HEK293T (cell line): ENCODE results near the gene OR4D11.
"Not testable (repeated sequence)": the region's sequence is repeated elsewhere in the genome, so short reads cannot be mapped to it uniquely, and the experiment has no call there.

Experiments
- CTCF ChIA-PET: fragments of 350-600 bp; formaldehyde crosslinking; extraction: SDS; loops from one replicate; lab custom pipeline; 2021; ENCODE audit warnings: antibody characterized with exemption, inconsistent platforms; lab: Yijun Ruan, JAX
- POLR2A ChIA-PET: fragments of 350-600 bp; formaldehyde crosslinking; extraction: SDS; loops from one replicate; lab custom pipeline; 2020; ENCODE audit warnings: antibody characterized with exemption, inconsistent platforms; lab: Yijun Ruan, JAX
- DNase-seq: peaks from one replicate; pipeline ENCODE4 v3.0.0; 2012; ENCODE audit warnings: mixed read lengths; ENCODE audit errors: extremely low spot score
- ARNT ChIP-seq: fragments of 450-650 bp; IDR thresholded peaks from 2 replicates; pipeline ENCODE4 v1.6.1; 2017; ENCODE audit warnings: mild to moderate bottlenecking
- BHLHE40 ChIP-seq: fragments of 450-650 bp; IDR thresholded peaks from 2 replicates; pipeline ENCODE4 v1.6.1; 2016; ENCODE audit warnings: mild to moderate bottlenecking, moderate library complexity, borderline replicate concordance
- CTBP1 ChIP-seq: fragments of 450-650 bp; IDR thresholded peaks from 2 replicates; pipeline ENCODE4 v1.6.1; 2016; ENCODE audit warnings: borderline replicate concordance
- ELF4 ChIP-seq: fragments of 450-650 bp; IDR thresholded peaks from 2 replicates; pipeline ENCODE4 v1.6.1; 2017; ENCODE audit warnings: antibody characterized with exemption
- FOXA1 ChIP-seq: fragments of 450-650 bp; IDR thresholded peaks from 2 replicates; pipeline ENCODE4 v1.6.1; 2016; ENCODE audit warnings: mild to moderate bottlenecking
- FOXK2 ChIP-seq: fragments of 450-650 bp; IDR thresholded peaks from 2 replicates; pipeline ENCODE4 v1.6.1; 2016; ENCODE audit warnings: mild to moderate bottlenecking
- FOXM1 ChIP-seq: fragments of 450-650 bp; IDR thresholded peaks from 2 replicates; pipeline ENCODE4 v1.6.1; 2017; ENCODE audit warnings: mild to moderate bottlenecking, borderline replicate concordance
- HDGF ChIP-seq: fragments of 450-650 bp; IDR thresholded peaks from 2 replicates; pipeline ENCODE4 v1.6.1; 2017; ENCODE audit warnings: antibody characterized with exemption, borderline replicate concordance
- L3MBTL2 ChIP-seq: fragments of 450-650 bp; conservative IDR thresholded peaks from 2 replicates; pipeline ENCODE4 v1.6.1; 2016; ENCODE audit warnings: mild to moderate bottlenecking
- LEF1 ChIP-seq: fragments of 450-650 bp; IDR thresholded peaks from 2 replicates; pipeline ENCODE4 v1.6.1; 2017; ENCODE audit warnings: mild to moderate bottlenecking, borderline replicate concordance
- NFRKB ChIP-seq: fragments of 450-650 bp; IDR thresholded peaks from 2 replicates; pipeline ENCODE4 v1.6.1; 2016; ENCODE audit warnings: mild to moderate bottlenecking, moderate library complexity
- PKNOX1 ChIP-seq: fragments of 450-650 bp; IDR thresholded peaks from 2 replicates; pipeline ENCODE4 v1.6.1; 2016
- SP1 ChIP-seq: fragments of 450-650 bp; IDR thresholded peaks from 2 replicates; pipeline ENCODE4 v1.6.1; 2017
- SUZ12 ChIP-seq: fragments of 450-650 bp; IDR thresholded peaks from 2 replicates; pipeline ENCODE4 v1.6.1; 2016; ENCODE audit warnings: mild to moderate bottlenecking
- TARDBP ChIP-seq: fragments of 450-650 bp; IDR thresholded peaks from 2 replicates; pipeline ENCODE4 v1.6.1; 2016
- ZNF384 ChIP-seq: fragments of 450-650 bp; IDR thresholded peaks from 2 replicates; pipeline ENCODE4 v1.6.1; 2016

The OR4D11 gene

GRCh38 chr11:59532620-59533019 is 29.2 kb downstream of the OR4D11 start:
- DNase-seq, result no peak
- TF ChIP-seq LEF1 (no peak), BHLHE40 (no peak), FOXK2 (no peak)
- ChIA-PET POLR2A (no interaction called here), CTCF (no interaction called here)

GRCh38 chr11:59534676-59535075 is 31.3 kb downstream of the OR4D11 start:
- ChIA-PET POLR2A (no interaction called here), CTCF (no interaction called here)
- TF ChIP-seq ELF4 (no peak), TARDBP (no peak), HDGF (no peak), L3MBTL2 (no peak), FOXK2 (no peak), BHLHE40 (no peak), LEF1 (no peak), FOXA1 (no peak), ZNF384 (no peak), SUZ12 (no peak), NFRKB (no peak)
- no peak for DNase-seq

GRCh38 chr11:59542142-59542810 is 38.9 kb downstream of the OR4D11 start:
- no peak for TF ChIP-seq TARDBP
- no peak for TF ChIP-seq BHLHE40
- TF ChIP-seq HDGF, result no peak
- no peak for TF ChIP-seq ZNF384
- no peak for TF ChIP-seq NFRKB
- TF ChIP-seq FOXA1, result no peak
- TF ChIP-seq LEF1, result no peak
- no peak for TF ChIP-seq FOXM1
- no peak for TF ChIP-seq FOXK2
- no peak for TF ChIP-seq ARNT
- TF ChIP-seq SP1, result no peak
- no peak for TF ChIP-seq ELF4
- TF ChIP-seq PKNOX1, result no peak
- ChIA-PET CTCF (no interaction called here), POLR2A (no interaction called here)
- no peak for DNase-seq

- CTCF ChIA-PET, DNase-seq, POLR2A ChIA-PET: not testable (repeated sequence)
Measured at GRCh38 chr11:59543713-59544112, 40.3 kb downstream of the OR4D11 start.

GRCh38 chr11:59544869-59545178 is 41.4 kb downstream of the OR4D11 start:
- TF ChIP-seq BHLHE40 (no peak), SUZ12 (no peak), FOXA1 (no peak), ZNF384 (no peak), FOXK2 (no peak), TARDBP (no peak), HDGF (no peak), NFRKB (no peak), L3MBTL2 (no peak), CTBP1 (no peak)
- ChIA-PET POLR2A (no interaction called here), CTCF (no interaction called here)
- DNase-seq, result no peak

GRCh38 chr11:59545179-59546020 is 42.0 kb downstream of the OR4D11 start:
- ChIA-PET CTCF (no interaction called here), POLR2A (no interaction called here)
- no peak for DNase-seq
- TF ChIP-seq CTBP1 (no peak), NFRKB (no peak), FOXA1 (no peak), BHLHE40 (no peak), TARDBP (no peak), PKNOX1 (no peak), ZNF384 (no peak), SP1 (no peak), FOXK2 (no peak), FOXM1 (no peak)

- POLR2A ChIA-PET, result interaction anchor here (2.4 kb wide), 1 partner anchor 13 kb away, joined by 9 read pairs; no protein-coding TSS in a partner anchor
- CTCF ChIA-PET, DNase-seq: not testable (repeated sequence)
Measured at GRCh38 chr11:59547605-59548308, 44.4 kb downstream of the OR4D11 start.
